Peyer's patch (tissue), 4 donors: Measurements from ENCODE around the gene RAB15. TPM values are rescaled to one million over a fixed set of nuclear protein-coding genes. Genes with fewer than 3 reads are reported as not detected.

Experiments used
- DNase-seq, 3 donors: peaks; one replicate each; pipeline ENCODE4 v3.0.0-alpha.2; 2017 to 2019
- H3K27ac ChIP-seq, 4 donors: fragments of 200-600 bp; sonication (generic); one replicate each; pipeline ENCODE4 v1.5.1; 2016 to 2019
- H3K27me3 ChIP-seq, 2 donors: fragments of 200-600 bp; sonication (generic); one replicate each; pipeline ENCODE4 v1.5.1; 2019
- H3K36me3 ChIP-seq, 3 donors: fragments of 200-600 bp; sonication (generic); one replicate each; pipeline ENCODE4 v1.5.1; 2016 to 2019
- H3K4me1 ChIP-seq, 4 donors: fragments of 200-600 bp; sonication (generic); one replicate each; pipeline ENCODE4 v1.5.1; 2016 to 2019
- H3K4me3 ChIP-seq, 4 donors: fragments of 200-600 bp; sonication (generic); 1 replicate in 3 of 4; 2 replicates in 1 of 4; pipeline ENCODE4 v1.5.1; 2016 to 2019; ENCODE audit warnings: mild to moderate bottlenecking in 1 of 4
- H3K9me3 ChIP-seq, 4 donors: fragments of 200-600 bp; sonication (generic); one replicate each; pipeline ENCODE4 v1.5.1; 2016 to 2019; ENCODE audit warnings: mild to moderate bottlenecking in 1 of 4
- CTCF ChIP-seq, 6 experiments: fragments of 450-650 bp in 4 of 6; fragments of 200-600 bp in 2 of 6; sonication (generic) in 1 of 6; IDR thresholded peaks; one replicate each; pipeline ENCODE4 v1.5.1; 2017 to 2019; ENCODE audit warnings: antibody characterized with exemption in 6 of 6, mild to moderate bottlenecking in 3 of 6, moderate library complexity in 1 of 6
- POLR2A ChIP-seq, 2 donors: fragments of 450-650 bp; IDR thresholded peaks; one replicate each; pipeline ENCODE4 v1.5.1; 2017; ENCODE audit warnings: antibody characterized with exemption in 2 of 2, mild to moderate bottlenecking in 2 of 2, moderate library complexity in 2 of 2
- total RNA-seq, 4 donors: library from RNA; depleted of rRNA; stranded (reverse); fragments of >200 nt; gene quantifications; one replicate each; pipeline ENCODE4 v1.1.0, GENCODE V29; 2016

Gene RAB15
- total RNA-seq, 4 donors from 2014 or later: 17.4 to 29.8 (median 22.4) TPM

GRCh38 chr14:64963611-64964010 lies 8.5 kb downstream of the RAB15 start:
- no peaks in the 10 kb centered on the region for H3K27me3 ChIP-seq
- no peak overlapping the region for H3K27ac ChIP-seq
- DNase-seq: no peak
- no peak for TF ChIP-seq POLR2A (IDR thresholded peaks at IDR 0.05)
- TF ChIP-seq CTCF (IDR thresholded peaks at IDR 0.05): no peak
- no peaks in the 10 kb centered on the region for H3K9me3 ChIP-seq
- H3K36me3 ChIP-seq: no peaks in the 10 kb centered on the region
- H3K4me3 ChIP-seq: no peak overlapping the region
- no peaks in the 10 kb centered on the region for H3K4me1 ChIP-seq

- H3K36me3 ChIP-seq: no peaks in the 10 kb centered on the region
- no peak for DNase-seq
- no peak overlapping the region for H3K27ac ChIP-seq
- no peak overlapping the region for H3K4me3 ChIP-seq
- no peaks in the 10 kb centered on the region for H3K4me1 ChIP-seq
- no peak for TF ChIP-seq POLR2A (IDR thresholded peaks at IDR 0.05)
- peak in 1 of 6 experiments; percentile 12 for TF ChIP-seq CTCF (IDR thresholded peaks at IDR 0.05)
- H3K27me3 ChIP-seq: no peaks in the 10 kb centered on the region
- H3K9me3 ChIP-seq: no peaks in the 10 kb centered on the region
Measured at GRCh38 chr14:64960762-64961276, 11.3 kb downstream of the RAB15 start.

DNA sequence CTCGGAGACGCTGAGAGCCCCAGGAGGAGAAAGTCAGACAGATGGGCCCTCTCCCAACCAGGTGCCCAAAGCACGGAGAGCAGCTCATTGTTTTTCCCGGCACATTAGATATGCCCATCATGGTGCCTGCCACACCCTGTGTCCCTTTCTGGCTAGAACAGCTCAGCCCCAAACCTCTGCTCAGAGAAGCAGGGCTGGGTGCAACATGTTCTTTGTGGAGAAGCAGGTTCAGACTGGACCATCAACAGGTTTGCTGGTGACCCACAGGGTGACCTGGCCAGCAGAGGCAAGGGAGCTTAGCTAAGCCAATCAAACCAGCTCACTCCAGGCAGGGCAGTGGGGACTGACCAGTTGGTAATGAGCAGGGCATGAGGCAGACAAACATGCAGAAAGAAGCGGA lies 13.4 kb downstream of the RAB15 start:
- no peak for DNase-seq

DNA sequence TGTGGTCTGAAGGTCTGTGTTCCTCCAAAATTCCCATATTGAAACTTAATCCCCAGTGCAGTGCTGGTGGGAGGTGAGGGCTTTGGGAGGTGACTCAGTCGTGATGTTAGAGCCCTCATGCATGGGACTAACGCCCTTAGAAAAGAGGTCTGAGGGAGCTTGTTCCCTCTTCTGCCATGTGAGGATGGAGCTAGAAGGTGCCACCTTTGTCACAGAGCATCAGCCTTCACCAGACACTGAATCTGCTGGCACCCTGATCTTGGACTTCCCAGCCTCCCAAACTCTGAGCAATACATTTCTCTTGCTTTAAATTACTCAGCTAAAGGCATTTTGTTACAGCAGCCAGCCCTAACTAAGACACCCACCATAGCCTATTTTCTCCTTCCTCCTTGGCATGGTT lies 13.9 kb downstream of the RAB15 start:
- TF ChIP-seq CTCF (IDR thresholded peaks at IDR 0.05): no peak
- TF ChIP-seq POLR2A (IDR thresholded peaks at IDR 0.05): no peak
- Histone ChIP-seq H3K4me3 (no peak overlapping the region), H3K4me1 (no peaks in the 10 kb centered on the region), H3K36me3 (no peaks in the 10 kb centered on the region), H3K27ac (no peak overlapping the region), H3K9me3 (no peaks in the 10 kb centered on the region), H3K27me3 (no peaks in the 10 kb centered on the region)
- no peak for DNase-seq

More for the DNA sequence above, 13.4 kb downstream of the RAB15 start:
- H3K4me1 ChIP-seq: no peaks in the 10 kb centered on the region
- TF ChIP-seq POLR2A (IDR thresholded peaks at IDR 0.05) (no peak), CTCF (IDR thresholded peaks at IDR 0.05) (no peak)
- no peak overlapping the region for H3K4me3 ChIP-seq
- H3K27ac ChIP-seq: no peak overlapping the region
- H3K9me3 ChIP-seq: no peaks in the 10 kb centered on the region
- no peaks in the 10 kb centered on the region for H3K27me3 ChIP-seq
- H3K36me3 ChIP-seq: no peaks in the 10 kb centered on the region

DNA sequence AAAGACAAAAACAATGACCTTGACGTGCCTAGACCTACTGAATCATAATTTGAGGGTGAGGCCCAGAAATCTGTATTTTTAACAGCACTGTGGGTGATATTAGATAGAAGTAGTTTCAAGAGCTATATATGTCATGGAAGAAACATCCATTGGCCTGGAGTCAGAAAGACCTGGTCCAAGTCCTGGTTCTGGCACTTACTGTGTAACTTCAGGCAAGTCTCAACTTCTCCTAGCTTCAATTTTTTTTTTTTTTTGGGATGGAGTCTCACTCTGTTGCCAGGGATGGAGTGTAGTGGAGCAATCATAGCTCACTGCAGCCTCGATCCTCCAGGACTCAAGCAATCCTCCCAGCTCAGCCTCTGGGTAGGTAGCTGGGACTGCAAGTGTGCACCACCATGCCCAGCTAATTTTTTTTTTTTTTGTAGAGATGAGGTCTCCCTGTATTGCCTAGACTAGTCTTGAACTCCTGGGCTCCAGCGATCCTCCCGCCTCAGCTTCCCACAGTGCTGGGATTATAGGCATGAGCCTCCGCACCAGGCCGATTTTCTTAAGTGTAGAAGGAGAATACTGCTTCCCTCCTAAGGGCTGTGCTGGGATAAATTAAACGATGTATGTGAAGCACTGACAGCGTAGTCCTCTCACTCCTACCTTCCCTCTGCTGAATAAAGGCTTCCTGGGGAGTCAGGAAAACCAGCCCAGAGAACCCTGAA lies 15.3 kb downstream of the RAB15 start:
- no peak for DNase-seq
- no peaks in the 10 kb centered on the region for H3K4me1 ChIP-seq
- no peaks in the 10 kb centered on the region for H3K27me3 ChIP-seq
- TF ChIP-seq CTCF (IDR thresholded peaks at IDR 0.05) (no peak), POLR2A (IDR thresholded peaks at IDR 0.05) (no peak)
- peaks cover 0 to 4% (median 0%) of the 10 kb centered on the region in 3 donors for H3K36me3 ChIP-seq
- H3K9me3 ChIP-seq: no peaks in the 10 kb centered on the region
- no peak overlapping the region for H3K27ac ChIP-seq
- no peak overlapping the region for H3K4me3 ChIP-seq
